Measurements from ENCODE around the gene SERPINE2. TPM values are rescaled to one million over a fixed set of nuclear protein-coding genes. Genes with fewer than 3 reads are reported as not detected.
"Not testable (repeated sequence)": the region's sequence is repeated elsewhere in the genome, so short reads cannot be mapped to it uniquely, and the experiment has no call there.

SERPINE2 gene
- total RNA-seq, 1 experiment from 2014 or later, result 0.20 TPM

DNA sequence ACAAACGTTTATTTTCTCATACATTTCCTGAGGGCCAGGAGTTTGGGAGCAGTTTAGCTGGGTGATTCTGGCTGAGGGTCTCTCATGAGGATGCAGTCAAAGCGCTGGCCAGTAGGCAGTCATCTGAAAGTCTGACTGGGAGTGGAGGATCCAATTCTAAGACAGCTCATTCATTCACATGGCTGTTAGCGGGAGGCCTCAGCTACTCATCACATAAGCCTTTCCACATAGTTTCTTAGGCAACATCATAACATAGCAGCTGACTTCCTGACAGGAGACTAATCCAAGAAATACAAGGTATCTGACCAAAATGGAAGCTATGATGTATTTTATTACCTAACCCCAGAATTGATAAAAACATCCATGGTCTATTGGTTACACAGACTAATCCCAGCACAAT lies 84.7 kb downstream of the SERPINE2 start:
- DNase-seq (ENCODE audit: low spot score), result no peak

DNA sequence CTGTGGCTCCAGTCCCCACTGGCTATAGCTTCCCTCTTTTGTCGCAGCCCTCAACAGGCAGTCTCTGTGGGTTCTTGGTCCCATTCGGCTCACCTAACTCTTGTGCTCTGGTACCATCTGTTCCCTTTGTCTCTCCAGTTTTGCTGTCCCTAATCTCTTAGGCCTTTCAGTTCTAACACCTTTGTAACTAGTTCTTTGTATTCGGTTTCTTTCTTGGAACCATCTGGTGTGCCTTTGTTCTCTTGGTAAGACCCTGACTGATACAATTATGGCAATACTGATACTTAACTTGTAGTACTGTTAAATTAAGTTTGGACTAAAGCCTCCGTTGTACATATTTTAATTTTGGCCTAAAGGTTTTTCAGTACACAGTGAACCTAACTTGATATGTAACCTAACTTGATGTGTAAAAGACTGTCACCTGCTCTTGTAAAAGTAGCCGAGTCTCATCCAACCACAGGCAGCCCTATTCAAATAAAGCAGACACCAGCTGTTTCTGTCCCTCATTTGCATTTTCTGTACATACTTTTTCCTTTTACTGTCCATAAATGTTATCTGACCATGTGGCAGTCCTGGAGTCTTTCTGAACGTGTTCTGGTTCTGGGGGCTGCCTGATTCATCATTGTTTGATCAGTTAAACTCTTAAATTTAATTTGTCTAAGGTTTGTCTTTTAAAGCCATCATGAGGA lies 86.7 kb downstream of the SERPINE2 start:
- no peak for DNase-seq (ENCODE audit: low spot score)
- in situ Hi-C loops (cut with HindIII; ENCODE audit: low sequenced_read_pairs), result no loop called here

More for the DNA sequence above, 84.7 kb downstream of the SERPINE2 start:
- in situ Hi-C loops (cut with HindIII; ENCODE audit: low sequenced_read_pairs), result no loop called here

DNA sequence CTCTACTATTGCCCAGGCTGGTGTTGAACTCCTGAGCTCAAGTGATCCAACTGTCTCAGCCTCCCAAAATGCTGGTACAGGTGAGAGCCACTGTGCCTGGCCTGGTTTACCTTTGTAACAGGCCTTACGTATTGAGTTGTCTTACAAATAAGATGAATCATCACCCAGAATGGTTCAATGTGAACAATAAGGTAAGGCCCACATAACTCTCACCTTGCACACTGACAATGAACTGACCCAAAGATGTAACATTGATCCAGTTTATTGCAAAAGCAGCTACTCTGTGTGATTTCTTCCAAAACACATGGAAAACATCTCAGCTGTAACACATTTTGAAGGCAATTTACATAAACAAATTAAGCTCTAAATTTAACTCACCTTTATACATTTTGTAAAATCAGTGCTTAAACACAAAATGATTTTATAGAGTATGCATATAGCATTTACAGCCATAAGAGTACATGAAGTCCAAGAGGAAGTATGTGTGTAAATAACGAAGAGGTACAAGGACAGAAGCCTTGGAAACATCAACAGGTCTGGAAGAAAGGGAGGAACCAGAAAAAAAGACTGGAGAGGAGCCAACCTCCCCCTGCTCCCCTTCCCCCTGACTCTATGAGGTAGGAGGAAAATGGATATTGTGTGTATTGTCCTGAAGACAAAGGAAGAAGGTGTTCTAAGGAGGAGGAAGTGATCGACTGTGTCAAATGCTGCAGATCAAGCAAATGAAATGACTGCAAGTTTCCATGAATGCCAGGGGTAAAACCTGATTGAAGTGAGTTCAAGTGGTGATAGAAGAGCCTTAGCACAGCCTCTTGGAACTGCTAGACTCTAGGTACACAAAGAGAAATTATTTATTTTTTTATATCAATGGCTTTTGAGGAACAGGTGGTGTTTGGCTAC lies 88.4 kb downstream of the SERPINE2 start:
- in situ Hi-C loops (cut with HindIII; ENCODE audit: low sequenced_read_pairs), result no loop called here

DNA sequence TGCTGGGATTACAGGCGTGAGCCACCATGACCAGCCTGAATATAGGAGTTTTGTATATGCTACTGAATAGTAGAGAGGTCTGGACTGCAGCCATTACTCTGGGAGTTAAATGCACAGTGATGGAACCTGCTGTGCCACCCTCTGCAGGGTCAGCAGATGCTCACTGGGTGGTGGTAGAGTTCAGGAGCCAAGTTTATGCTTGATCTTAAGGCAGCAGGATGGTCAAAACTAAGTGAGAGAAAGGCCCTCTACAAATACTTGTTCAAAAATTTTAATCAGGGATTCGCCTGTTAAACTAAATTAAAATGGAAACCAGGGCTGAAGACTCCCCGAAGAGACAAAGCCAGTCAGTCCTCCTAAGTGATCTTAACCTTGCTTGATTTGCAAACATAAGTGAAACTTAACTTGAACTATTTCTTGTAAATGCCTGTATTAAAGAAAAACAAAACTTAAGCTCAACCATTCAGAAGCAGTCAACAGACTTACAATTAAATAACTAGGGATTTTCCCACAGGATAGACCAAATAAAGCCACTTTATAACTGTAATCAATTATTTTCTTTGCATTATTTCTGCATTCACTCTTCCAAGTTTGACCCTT lies 89.7 kb downstream of the SERPINE2 start:
- in situ Hi-C loops (cut with HindIII; ENCODE audit: low sequenced_read_pairs), result no loop called here
- DNase-seq (ENCODE audit: low spot score), result no peak

More for the DNA sequence above, 88.4 kb downstream of the SERPINE2 start:
- no peak for DNase-seq (ENCODE audit: low spot score)

DNA sequence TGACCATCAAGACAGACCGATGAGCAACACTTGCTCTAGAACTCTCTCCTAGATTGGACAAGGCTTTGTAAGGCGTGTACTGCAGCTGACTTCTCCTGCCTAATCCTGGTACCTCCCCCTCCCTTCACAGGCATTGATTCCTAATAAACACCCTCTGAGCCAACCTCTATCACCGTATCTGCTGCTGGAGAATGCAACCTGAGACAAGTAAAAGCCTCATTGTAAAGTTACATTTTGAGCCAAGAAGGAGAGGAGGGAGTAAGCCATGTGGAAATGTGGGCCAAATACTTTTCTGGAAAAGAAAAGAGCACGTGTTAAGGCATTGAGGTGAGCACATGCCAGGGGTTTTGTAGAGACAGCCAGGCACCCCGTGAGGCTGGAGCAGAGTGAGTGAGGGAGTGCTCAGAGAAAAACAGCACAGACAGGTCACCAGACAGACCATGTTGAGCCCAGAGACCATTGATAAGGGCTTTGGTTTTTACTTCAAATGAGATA lies 91.3 kb downstream of the SERPINE2 start:
- DNase-seq (ENCODE audit: low spot score), result no peak
- in situ Hi-C loops (cut with HindIII; ENCODE audit: low sequenced_read_pairs), result no loop called here

DNA sequence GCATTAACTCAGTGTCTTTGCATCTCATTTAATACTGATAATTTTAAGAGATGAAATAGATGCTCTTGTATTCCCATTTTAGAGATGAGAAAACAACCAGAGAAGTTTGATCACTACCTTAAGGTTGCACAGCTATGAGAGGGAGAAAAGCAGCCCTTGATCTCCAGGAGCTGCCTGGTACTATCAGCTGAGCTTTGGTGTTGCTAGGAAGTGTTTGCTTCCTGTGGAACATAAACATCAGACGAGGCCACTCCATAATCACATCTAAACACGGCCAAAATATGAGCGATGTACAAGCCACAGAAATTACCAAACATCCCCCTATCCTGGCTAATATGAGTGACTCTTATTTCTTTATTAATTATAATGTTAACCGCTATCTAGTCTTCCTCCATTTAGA lies 93.3 kb downstream of the SERPINE2 start:
- no peak for DNase-seq (ENCODE audit: low spot score)
- in situ Hi-C loops (cut with HindIII; ENCODE audit: low sequenced_read_pairs), result no loop called here

DNA sequence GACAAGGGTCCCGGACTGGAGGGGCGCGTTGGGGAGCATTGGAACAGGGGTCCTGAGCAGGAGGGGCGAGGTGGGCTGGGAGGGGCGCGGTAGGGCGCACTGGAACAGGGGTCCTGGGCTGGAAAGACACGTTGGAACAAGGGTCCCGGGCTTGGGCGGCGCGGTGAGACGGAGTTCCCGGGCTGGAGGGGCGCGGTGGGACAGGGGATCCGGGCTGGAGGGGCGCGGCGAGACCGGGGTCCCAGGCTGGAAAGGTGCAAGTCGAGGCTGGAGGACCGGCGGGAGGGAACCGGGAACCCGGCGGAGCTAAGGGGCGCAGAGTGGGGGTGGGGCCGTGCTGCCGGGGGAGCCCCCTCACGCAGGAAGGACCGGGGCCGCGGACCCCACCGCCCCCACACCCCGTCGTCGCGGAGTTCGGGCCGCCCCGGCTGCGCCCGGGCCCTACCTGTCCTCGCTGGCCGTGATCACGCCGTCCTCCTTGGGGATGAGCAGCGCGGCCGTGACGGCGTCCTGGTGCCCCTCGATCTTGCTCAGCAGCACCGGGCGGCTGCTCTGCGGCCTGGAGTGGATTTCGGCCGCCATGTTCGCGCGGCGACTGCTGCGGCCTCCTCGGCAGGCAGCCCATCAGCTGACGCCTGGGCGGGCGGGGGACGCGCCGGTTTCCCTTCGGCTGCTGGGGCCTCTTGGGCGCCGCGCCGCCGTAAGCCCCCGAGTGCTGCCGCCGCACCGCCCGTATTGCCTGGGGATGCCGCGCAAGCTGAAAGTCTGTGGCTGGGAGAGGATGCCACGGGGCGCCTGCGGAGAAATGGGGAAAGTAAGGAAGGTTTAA lies 94.2 kb downstream of the SERPINE2 start, which contains the start of gene WDFY1:
WDFY1 (minus strand) TSS at position 633 of the 829 bp plus-strand sequence; CDS start at position 582, 51 bp downstream.
- in situ Hi-C loops (cut with HindIII; ENCODE audit: low sequenced_read_pairs), result no loop called here
- DNase-seq (ENCODE audit: low spot score), result peak; percentile 90

DNA sequence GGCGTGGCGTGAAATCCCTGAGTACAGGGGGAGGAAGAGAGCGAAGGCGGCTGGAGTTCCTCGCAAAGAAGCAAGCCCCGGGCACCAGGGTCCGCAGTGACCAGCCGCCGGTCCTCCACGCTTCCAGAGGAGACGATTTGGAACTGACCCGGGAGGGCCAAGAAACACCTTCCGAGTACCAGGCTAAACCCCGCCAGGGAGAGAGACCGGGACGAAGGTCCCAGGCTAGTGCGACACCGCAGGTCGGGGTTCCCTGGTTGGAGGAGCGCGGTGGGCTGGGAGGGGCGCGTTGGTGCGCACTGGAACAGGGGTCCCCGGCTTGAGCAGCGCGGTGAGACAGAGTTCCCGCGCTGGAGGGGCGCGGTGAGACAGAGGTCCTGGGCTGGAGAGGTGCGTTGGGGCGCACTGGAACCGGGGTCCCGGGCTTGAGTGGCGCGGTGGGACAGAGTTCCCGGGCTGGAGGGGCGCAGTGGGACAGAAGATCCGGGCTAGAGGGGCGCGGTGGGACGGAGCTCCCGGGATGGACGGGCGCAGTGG lies 94.9 kb downstream of the SERPINE2 start:
- peak; percentile 46 for DNase-seq (ENCODE audit: low spot score)
- in situ Hi-C loops (cut with HindIII; ENCODE audit: low sequenced_read_pairs), result no loop called here

DNA sequence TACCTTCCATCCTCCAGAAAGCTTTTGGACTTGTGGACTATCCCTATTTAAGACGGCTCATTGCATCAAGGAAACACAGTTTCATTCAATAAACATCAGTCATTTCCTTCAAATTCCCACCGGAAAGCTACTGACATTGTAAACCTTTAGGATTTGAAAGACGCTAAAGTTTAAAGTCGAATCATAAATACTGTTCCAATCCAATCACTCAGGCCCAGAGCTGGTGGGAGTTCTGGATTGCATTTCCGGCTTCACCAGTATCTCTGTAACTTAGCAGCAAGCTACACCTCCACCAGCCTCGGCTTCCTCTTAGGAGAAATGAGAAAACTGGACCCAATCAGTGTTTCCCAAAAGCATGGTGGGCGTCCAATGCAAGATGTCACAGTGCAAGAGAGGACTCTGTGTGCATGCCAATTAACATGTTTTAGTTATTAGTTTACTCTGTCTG lies 95.5 kb downstream of the SERPINE2 start:
- in situ Hi-C loops (cut with HindIII; ENCODE audit: low sequenced_read_pairs), result no loop called here
- peak; percentile 25 for DNase-seq (ENCODE audit: low spot score)

DNA sequence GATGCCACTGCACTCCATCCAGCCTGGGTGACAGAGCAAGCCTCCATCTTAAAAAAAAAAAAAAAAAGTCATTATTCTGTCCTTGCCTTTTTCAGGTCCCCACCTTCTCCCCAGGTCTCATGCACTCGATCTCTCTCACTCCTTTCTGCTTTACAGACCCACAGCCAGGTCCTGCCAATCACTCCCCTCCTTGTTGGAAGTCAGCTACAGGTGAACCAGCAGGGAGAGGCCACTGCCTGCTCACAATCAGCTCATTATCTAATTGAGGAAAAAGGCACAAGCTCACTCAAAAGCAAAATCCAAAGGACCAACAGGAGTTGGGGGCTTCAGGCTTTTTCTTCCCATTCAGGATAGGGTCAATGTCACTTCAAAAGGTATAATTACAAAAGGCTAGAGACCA lies 96.0 kb downstream of the SERPINE2 start:
- DNase-seq (ENCODE audit: low spot score), result no peak
- in situ Hi-C loops (cut with HindIII; ENCODE audit: low sequenced_read_pairs), result no loop called here

DNA sequence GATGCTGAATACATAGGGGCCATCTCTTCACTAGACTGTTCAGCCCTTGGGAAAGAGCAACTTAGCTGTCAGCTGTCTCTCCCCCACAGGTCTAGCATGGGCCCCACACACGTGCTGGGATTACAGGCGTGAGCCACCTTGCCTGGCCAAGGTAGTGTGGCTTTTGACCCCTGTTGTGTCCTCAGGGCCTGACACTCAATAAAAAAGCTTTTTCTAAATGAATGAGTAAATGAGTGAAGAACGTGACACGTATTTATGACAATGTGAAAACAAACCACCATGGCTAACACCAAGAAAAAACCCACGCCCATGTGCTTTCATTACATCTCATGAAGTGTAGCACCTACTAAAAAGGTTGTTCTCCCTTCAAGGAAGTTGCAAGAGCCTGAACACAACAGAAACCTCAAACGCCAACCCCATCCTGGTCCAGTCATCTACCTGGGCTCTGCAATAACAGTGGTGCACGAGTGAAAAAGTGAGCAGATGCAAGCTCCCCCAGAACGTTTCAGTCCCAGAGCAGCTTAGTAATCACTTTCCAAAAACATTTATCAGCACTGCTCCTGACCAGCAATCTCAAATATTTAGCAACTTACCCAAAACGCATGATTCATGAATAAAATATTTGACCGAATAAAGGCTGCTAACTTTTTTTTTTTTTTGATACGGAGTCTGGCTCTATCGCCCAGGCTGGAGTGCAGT lies 97.4 kb downstream of the SERPINE2 start:
- in situ Hi-C loops (cut with HindIII; ENCODE audit: low sequenced_read_pairs), result no loop called here
- no peak for DNase-seq (ENCODE audit: low spot score)

DNA sequence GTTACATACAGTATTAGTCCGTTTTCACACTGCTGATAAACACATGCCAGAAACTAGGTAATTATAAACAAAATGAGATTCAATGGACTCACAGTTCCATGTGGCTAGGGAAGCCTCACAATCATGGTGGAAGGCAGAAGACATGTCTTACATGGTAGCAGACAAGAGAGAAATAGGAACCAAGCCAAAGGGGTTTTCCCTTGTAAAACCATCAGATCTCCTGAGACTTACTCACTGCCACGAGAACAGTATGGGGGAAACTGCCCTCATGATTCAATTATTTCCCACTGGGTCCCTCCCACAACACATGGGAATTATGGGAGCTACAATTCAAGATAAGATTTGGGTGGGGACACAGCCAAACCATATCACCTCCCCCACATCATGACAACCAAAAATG lies 99.6 kb downstream of the SERPINE2 start:
- DNase-seq (ENCODE audit: low spot score); in situ Hi-C loops (cut with HindIII; ENCODE audit: low sequenced_read_pairs): not testable (repeated sequence)

DNA sequence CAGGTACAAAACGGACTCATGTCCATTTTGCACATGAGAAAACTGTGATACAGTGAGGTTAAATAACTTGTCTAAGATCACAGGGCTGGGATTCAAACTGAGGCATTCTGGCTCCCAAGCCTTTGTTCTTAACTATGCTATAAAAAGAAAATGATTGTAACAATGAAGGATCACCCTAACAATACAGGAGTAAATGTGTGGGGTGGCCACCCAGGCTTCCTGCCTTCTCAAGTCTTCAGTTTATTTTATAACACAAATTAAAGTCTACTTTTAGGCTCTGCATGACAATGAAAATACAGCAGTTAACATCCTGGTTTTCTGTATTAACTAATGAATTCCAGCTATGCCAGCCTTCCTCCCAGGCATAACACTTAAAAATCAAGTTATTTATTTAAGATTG lies 101.6 kb downstream of the SERPINE2 start:
- in situ Hi-C loops (cut with HindIII; ENCODE audit: low sequenced_read_pairs), result no loop called here
- no peak for DNase-seq (ENCODE audit: low spot score)

DNA sequence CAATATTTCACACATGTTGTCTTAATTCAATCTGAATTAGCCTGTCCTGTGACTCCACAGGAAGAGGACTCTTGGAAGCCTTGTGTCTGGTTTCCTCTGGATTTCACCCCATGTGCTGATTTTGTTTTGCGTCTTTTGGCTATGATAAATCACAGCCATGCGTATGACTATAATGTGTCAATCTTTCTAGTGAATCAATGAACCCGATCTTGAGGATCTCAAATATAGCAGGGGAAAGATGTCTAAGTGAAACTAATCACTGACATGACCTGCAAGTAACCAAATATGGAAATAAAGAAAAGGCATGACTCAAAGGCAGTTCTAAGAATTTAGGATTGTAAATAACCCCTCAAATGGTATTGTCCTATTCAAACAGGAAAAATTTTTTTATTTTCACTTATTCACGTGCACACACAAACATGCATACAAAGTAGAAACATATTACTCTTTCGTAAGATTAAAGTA lies 102.2 kb downstream of the SERPINE2 start:
- DNase-seq (ENCODE audit: low spot score), result no peak
- in situ Hi-C loops (cut with HindIII; ENCODE audit: low sequenced_read_pairs), result no loop called here

DNA sequence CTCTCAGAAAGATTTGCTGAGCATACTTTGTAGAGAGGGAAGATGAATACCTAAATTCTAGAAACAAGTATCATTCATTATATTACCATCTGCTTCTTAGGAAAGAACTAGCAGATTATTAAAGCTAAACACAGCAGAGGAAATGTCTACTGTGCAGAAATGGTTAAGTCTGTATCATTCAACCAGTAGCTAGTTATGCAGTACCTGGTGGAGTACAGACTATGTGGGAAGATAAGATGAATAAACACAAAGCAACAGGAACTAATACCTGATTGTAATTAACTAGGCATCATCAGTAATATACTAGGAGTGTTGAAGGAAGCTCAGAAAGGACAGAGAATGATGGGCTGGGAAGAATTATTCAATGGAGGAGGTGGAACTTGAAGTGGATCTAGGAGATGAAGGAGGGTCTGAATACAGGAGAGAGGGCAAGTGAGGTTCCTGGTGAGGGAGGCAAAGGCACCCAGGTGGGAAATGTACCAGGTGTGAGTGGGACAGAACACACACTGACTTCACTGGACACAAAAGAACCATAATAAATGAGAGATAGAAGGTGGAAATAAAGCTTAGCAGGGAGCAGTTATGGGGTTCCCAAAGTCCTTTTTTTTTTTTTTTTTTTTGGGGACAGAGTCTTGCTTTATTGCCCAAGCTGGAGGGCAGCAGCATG lies 103.5 kb downstream of the SERPINE2 start:
- no peak for DNase-seq (ENCODE audit: low spot score)

DNA sequence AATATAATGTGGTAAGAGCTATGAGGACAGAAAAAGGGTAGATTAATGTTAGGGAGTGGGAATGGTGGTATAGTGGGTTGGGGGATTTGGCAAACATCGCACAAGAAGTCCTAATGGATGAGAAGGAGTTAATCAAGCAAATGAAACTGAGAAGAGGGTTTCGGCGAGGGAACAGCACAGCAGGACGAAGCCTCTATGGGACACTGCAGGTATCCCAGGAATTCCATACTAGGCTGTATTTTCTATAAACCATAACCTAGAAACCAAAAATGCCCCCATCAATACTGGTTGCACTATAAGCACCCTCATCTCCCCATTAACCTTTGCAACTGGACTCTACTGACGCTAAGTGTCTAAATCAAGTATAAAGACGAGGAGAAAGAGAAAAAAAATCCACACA lies 104.2 kb downstream of the SERPINE2 start:
- no peak for DNase-seq (ENCODE audit: low spot score)
- in situ Hi-C loops (cut with HindIII; ENCODE audit: low sequenced_read_pairs), result no loop called here

More for the DNA sequence above, 103.5 kb downstream of the SERPINE2 start:
- in situ Hi-C loops (cut with HindIII; ENCODE audit: low sequenced_read_pairs), result no loop called here
